Left colon (tissue), 2 donors: ENCODE results near the gene PLXNA2. TPM values are rescaled to one million over a fixed set of nuclear protein-coding genes. Genes with fewer than 3 reads are reported as not detected.
A peak's percentile ranks its signal among the peaks of the same experiment; 100 is the strongest.

Source experiments
- ATAC-seq: fragments of 200-7000 bp; cut with Tn5 transposase; one replicate; pipeline ENCODE4 v1.9.1; 2020; ENCODE audit warnings: mild to moderate bottlenecking, moderate library complexity
- DNase-seq, 2 donors: peaks; one replicate each; pipeline ENCODE4 v3.0.0-alpha.2; 2020
- intact Hi-C, 2 donors: fragments of 100-400 bp; cut with DNase I in 1 of 2; cut with micrococcal nuclease in 1 of 2; formaldehyde crosslinking; loops; one replicate each; pipeline versions ENCODE4 v1.11.2 to v1.14.0; 2022; cut with DNase I, micrococcal nuclease
- total RNA-seq, 2 donors: library from RNA; stranded (reverse); fragmentation: NEBNext Ultra II Directional; extraction: Animal tissue kit (Norgen Biotek cat#: 25700); gene quantifications; one replicate each; pipeline ENCODE4 v1.2.1, GENCODE V29; 2021
- donor health status: DM: no; HTN: no; CAD: no.
- donor health status: DM: yes; HTN: yes; CAD: no.

Gene PLXNA2
- total RNA-seq, 2 donors from 2014 or later: 89.3 to 103 TPM

GRCh38 chr1:208009706-208010444, 234.3 kb downstream of the PLXNA2 start:
- intact Hi-C loops: no loop called here
- no peak for DNase-seq
- no peak for ATAC-seq

- intact Hi-C loops: no loop called here
- no peak for DNase-seq
- no peak for ATAC-seq
These were observed 234.9 kb downstream of the PLXNA2 start for GRCh38 chr1:208009303-208009702.

GRCh38 chr1:208008534-208008933, 235.7 kb downstream of the PLXNA2 start:
- DNase-seq (no peak), ATAC-seq (no peak)
- intact Hi-C loops: no loop called here

GRCh38 chr1:208007938-208008342, 236.2 kb downstream of the PLXNA2 start:
- intact Hi-C loops: no loop called here
- DNase-seq (no peak), ATAC-seq (no peak)

GRCh38 chr1:208007319-208007937, 236.8 kb downstream of the PLXNA2 start:
- ATAC-seq (no peak), DNase-seq (no peak)
- intact Hi-C loops: no loop called here

GRCh38 chr1:208006258-208006920, 237.8 kb downstream of the PLXNA2 start:
- intact Hi-C loops: no loop called here
- DNase-seq: no peak
- ATAC-seq: no peak

GRCh38 chr1:208004851-208005250, 239.3 kb downstream of the PLXNA2 start:
- intact Hi-C loops: no loop called here
- no peak for ATAC-seq
- DNase-seq: no peak

GRCh38 chr1:208003241-208003640, 240.9 kb downstream of the PLXNA2 start:
- no peak for ATAC-seq
- intact Hi-C loops: no loop called here
- no peak for DNase-seq

GRCh38 chr1:208002672-208003071, 241.5 kb downstream of the PLXNA2 start:
- no peak for ATAC-seq
- no peak for DNase-seq
- intact Hi-C loops: no loop called here

GRCh38 chr1:208002078-208002477, 242.1 kb downstream of the PLXNA2 start:
- ATAC-seq: no peak
- intact Hi-C loops: no loop called here
- no peak for DNase-seq

- DNase-seq: no peak
- ATAC-seq: no peak
- intact Hi-C loops: no loop called here
These were observed 243.7 kb downstream of the PLXNA2 start for GRCh38 chr1:208000504-208000903.

GRCh38 chr1:207999972-208000371, 244.2 kb downstream of the PLXNA2 start:
- DNase-seq: no peak
- no peak for ATAC-seq
- intact Hi-C loops: no loop called here

- DNase-seq (no peak), ATAC-seq (no peak)
- intact Hi-C loops: no loop called here
These were observed 244.8 kb downstream of the PLXNA2 start for GRCh38 chr1:207999274-207999915.

- intact Hi-C loops: no loop called here
- ATAC-seq (no peak), DNase-seq (no peak)
These were observed 245.5 kb downstream of the PLXNA2 start for GRCh38 chr1:207998691-207999090.

GRCh38 chr1:207997486-207998268, 246.5 kb downstream of the PLXNA2 start:
- intact Hi-C loops: no loop called here

GRCh38 chr1:207996636-207997035, 247.5 kb downstream of the PLXNA2 start:
- no peak for DNase-seq
- intact Hi-C loops: no loop called here
- no peak for ATAC-seq

More at GRCh38 chr1:207997486-207998268, 246.5 kb downstream of the PLXNA2 start:
- DNase-seq (peak; percentile 70 to 85), ATAC-seq (peak; percentile 96)

- DNase-seq (no peak), ATAC-seq (no peak)
- intact Hi-C loops: no loop called here
These were observed 248.6 kb downstream of the PLXNA2 start for GRCh38 chr1:207995576-207995975.

GRCh38 chr1:207993477-207994445, 250.4 kb downstream of the PLXNA2 start:
- no peak for DNase-seq
- ATAC-seq: peak; percentile 47

More at GRCh38 chr1:207993477-207994445, 250.4 kb downstream of the PLXNA2 start:
- intact Hi-C loops: no loop called here
